ENCODE results near the gene HHIP.

HHIP gene

DNA sequence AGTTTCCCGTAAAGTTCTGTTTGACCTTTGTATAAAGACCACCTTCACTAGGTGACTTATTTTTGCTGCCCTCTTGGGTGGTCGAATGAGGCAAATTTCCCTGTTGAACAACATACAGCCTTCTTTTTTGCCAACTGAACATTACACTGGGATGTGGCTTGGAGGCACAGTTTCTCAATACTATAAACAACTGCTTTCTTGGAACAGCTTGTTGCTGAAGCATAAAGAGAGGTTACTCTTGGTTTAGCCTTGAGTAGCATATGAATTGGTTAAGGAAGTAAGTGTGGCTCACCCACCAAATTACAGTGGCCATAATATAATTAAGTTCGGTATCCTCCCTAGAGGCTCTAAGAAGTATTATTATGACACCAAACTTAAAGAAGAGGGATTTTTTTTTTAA is 40.0 kb downstream of the HHIP start:
- Histone ChIP-seq H3K4me1 (ENCODE audit: control insufficient read depth, insufficient read depth, low read length) (peaks cover 3% of the 10 kb centered on the region; the same call in 1 of the 2 replicates), H3K9me3 (ENCODE audit: control insufficient read depth, insufficient read depth, low read depth, low read length) (no peaks in the 10 kb centered on the region), H3K4me3 (ENCODE audit: low read depth, low read length) (no peak overlapping the region), H3K27ac (ENCODE audit: low read depth, low read length) (no peak overlapping the region), H3K9ac (ENCODE audit: low read length) (no peak overlapping the region), H3K36me3 (ENCODE audit: control insufficient read depth, insufficient read depth, low read length) (no peaks in the 10 kb centered on the region), H3K27me3 (ENCODE audit: control insufficient read depth, insufficient read depth, low read length) (no peaks in the 10 kb centered on the region)

DNA sequence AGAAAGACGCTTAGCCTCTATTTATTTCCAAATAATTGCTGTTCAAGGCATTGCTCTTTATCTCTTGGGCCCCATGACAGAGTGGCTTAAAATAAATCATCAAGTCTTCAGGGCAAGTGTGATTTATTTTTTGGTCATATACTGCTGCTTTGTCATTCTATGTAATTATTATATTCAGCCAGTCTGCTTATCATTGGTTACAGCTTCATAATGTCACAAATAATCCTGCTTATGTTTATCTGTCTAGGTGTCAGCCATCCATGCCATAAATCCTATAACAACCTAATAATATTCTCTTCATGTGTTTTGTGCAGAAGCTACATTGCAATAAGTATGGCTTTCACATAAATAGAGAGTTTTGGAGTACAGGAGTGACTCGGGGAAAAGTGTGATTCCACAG is 41.0 kb downstream of the HHIP start:
- Histone ChIP-seq H3K27ac (ENCODE audit: low read depth, low read length) (no peak overlapping the region), H3K4me3 (ENCODE audit: low read depth, low read length) (no peak overlapping the region), H3K27me3 (ENCODE audit: control insufficient read depth, insufficient read depth, low read length) (no peaks in the 10 kb centered on the region), H3K4me1 (ENCODE audit: control insufficient read depth, insufficient read depth, low read length) (peaks cover 3% of the 10 kb centered on the region; the same call in 1 of the 2 replicates), H3K36me3 (ENCODE audit: control insufficient read depth, insufficient read depth, low read length) (no peaks in the 10 kb centered on the region), H3K9ac (ENCODE audit: low read length) (no peak overlapping the region), H3K9me3 (ENCODE audit: control insufficient read depth, insufficient read depth, low read depth, low read length) (no peaks in the 10 kb centered on the region)

GRCh38 chr4:144687466-144687865 is 41.5 kb downstream of the HHIP start:
- no peak overlapping the region for H3K9ac ChIP-seq (ENCODE audit: low read length)
- no peak overlapping the region for H3K4me3 ChIP-seq (ENCODE audit: low read depth, low read length)
- no peaks in the 10 kb centered on the region for H3K9me3 ChIP-seq (ENCODE audit: control insufficient read depth, insufficient read depth, low read depth, low read length)

DNA sequence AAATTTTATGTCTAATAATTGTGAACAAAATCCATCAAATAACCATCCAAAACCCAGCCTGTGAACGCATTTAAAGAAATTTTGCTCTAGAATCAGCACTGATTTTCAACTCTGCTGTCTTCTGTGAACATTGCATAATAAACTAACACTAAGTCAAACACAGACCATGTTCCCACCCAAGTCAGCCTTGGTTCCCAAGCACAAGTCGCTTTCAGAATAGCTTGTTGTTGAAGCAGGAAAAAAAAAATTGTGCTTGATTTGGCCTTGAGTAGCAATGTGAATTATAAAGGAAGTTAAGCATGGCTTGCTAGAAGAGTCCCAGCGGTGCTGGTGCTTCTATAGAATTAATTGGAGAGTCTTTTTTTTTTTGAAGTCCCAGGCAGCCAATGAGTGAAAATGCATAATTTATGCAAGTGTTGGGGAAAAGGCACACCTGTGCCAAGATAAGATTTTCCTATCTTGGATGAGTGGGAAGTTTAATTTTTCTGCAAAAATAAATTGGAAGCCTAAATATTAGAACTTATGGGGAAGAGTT is 42.1 kb downstream of the HHIP start:
- H3K4me3 ChIP-seq (ENCODE audit: low read depth, low read length): no peak overlapping the region
- H3K9me3 ChIP-seq (ENCODE audit: control insufficient read depth, insufficient read depth, low read depth, low read length): no peaks in the 10 kb centered on the region

More at GRCh38 chr4:144687466-144687865, 41.5 kb downstream of the HHIP start:
- Histone ChIP-seq H3K36me3 (ENCODE audit: control insufficient read depth, insufficient read depth, low read length) (no peaks in the 10 kb centered on the region), H3K4me1 (ENCODE audit: control insufficient read depth, insufficient read depth, low read length) (peaks cover 3% of the 10 kb centered on the region; the same call in 1 of the 2 replicates), H3K27me3 (ENCODE audit: control insufficient read depth, insufficient read depth, low read length) (no peaks in the 10 kb centered on the region), H3K27ac (ENCODE audit: low read depth, low read length) (no peak overlapping the region)

DNA sequence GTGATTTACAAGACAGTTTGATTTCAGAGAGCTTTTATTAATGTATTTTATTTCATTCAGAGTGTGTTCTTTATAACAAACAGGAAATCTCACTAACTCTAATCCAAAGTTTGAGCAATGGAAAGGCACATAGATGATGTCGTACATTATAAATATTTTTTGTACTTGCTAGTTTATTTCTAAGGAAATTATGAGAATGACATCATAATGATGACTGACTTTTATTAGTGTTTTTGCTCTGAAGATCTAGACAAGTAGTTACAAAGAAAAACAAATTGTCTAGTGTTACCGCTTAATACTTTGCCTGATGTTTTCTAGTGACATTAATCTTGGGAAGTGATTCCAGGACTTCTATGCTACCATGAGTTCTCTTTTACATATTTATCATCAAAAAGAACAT is 43.2 kb downstream of the HHIP start:
- no peaks in the 10 kb centered on the region for H3K27me3 ChIP-seq (ENCODE audit: control insufficient read depth, insufficient read depth, low read length)
- no peaks in the 10 kb centered on the region for H3K36me3 ChIP-seq (ENCODE audit: control insufficient read depth, insufficient read depth, low read length)
- peaks cover 3% of the 10 kb centered on the region; the same call in 1 of the 2 replicates for H3K4me1 ChIP-seq (ENCODE audit: control insufficient read depth, insufficient read depth, low read length)
- H3K9ac ChIP-seq (ENCODE audit: low read length): no peak overlapping the region
- no peak overlapping the region for H3K4me3 ChIP-seq (ENCODE audit: low read depth, low read length)
- H3K27ac ChIP-seq (ENCODE audit: low read depth, low read length): no peak overlapping the region
- H3K9me3 ChIP-seq (ENCODE audit: control insufficient read depth, insufficient read depth, low read depth, low read length): no peaks in the 10 kb centered on the region

More for the DNA sequence above, 42.1 kb downstream of the HHIP start:
- H3K27me3 ChIP-seq (ENCODE audit: control insufficient read depth, insufficient read depth, low read length): no peaks in the 10 kb centered on the region
- H3K27ac ChIP-seq (ENCODE audit: low read depth, low read length): no peak overlapping the region
- peaks cover 3% of the 10 kb centered on the region; the same call in 1 of the 2 replicates for H3K4me1 ChIP-seq (ENCODE audit: control insufficient read depth, insufficient read depth, low read length)
- H3K9ac ChIP-seq (ENCODE audit: low read length): no peak overlapping the region
- H3K36me3 ChIP-seq (ENCODE audit: control insufficient read depth, insufficient read depth, low read length): no peaks in the 10 kb centered on the region

- H3K9me3 ChIP-seq (ENCODE audit: control insufficient read depth, insufficient read depth, low read depth, low read length): no peaks in the 10 kb centered on the region
- no peak overlapping the region for H3K27ac ChIP-seq (ENCODE audit: low read depth, low read length)
- H3K4me3 ChIP-seq (ENCODE audit: low read depth, low read length): no peak overlapping the region
- no peaks in the 10 kb centered on the region for H3K27me3 ChIP-seq (ENCODE audit: control insufficient read depth, insufficient read depth, low read length)
- no peaks in the 10 kb centered on the region for H3K36me3 ChIP-seq (ENCODE audit: control insufficient read depth, insufficient read depth, low read length)
- H3K4me1 ChIP-seq (ENCODE audit: control insufficient read depth, insufficient read depth, low read length): no peaks in the 10 kb centered on the region
- H3K9ac ChIP-seq (ENCODE audit: low read length): no peak overlapping the region
These were observed 49.8 kb downstream of the HHIP start for GRCh38 chr4:144695721-144696120.

DNA sequence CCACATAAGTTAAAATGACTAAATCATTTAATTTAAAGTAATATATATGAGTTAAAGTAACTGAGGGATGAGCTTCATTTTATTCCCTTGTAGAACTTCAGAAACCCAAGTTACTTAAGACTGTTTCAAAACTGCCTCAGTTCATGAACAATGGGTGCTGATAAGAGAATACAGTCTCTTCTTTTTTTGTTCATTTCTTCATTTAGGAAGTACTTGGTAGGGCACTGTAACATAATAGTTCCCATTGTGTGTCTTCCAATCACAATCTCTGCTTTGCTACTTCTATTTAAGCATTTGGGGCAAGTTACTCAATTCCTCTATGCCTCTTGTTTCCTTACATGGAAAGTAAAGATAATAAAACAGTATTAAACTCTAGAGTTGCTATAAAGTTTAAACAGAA is 50.4 kb downstream of the HHIP start:
- H3K36me3 ChIP-seq (ENCODE audit: control insufficient read depth, insufficient read depth, low read length): no peaks in the 10 kb centered on the region

DNA sequence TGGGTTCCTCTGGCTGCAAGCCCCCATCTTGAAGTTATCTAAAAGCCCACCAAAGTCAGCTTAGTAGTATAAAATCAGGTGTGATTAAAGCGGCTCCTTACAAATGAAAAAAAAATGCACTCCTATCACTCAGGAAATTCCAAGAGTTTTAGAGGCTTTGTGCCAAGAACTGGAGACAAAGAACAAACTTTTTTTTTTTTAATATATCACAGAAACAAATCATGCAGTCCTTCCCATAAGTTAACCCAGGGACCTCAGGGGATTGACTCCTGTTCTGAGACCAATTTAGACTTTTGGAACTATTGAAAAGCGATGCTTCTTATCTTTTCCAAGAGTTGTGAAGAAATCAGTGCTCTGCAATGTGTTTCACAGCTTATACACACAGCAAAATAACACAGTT is 53.6 kb downstream of the HHIP start:
- no peak overlapping the region for H3K27ac ChIP-seq (ENCODE audit: low read depth, low read length)
- H3K9me3 ChIP-seq (ENCODE audit: control insufficient read depth, insufficient read depth, low read depth, low read length): no peaks in the 10 kb centered on the region
- no peaks in the 10 kb centered on the region for H3K36me3 ChIP-seq (ENCODE audit: control insufficient read depth, insufficient read depth, low read length)
- no peak overlapping the region for H3K9ac ChIP-seq (ENCODE audit: low read length)
- no peaks in the 10 kb centered on the region for H3K4me1 ChIP-seq (ENCODE audit: control insufficient read depth, insufficient read depth, low read length)
- no peak overlapping the region for H3K4me3 ChIP-seq (ENCODE audit: low read depth, low read length)
- no peaks in the 10 kb centered on the region for H3K27me3 ChIP-seq (ENCODE audit: control insufficient read depth, insufficient read depth, low read length)

More for the DNA sequence above, 50.4 kb downstream of the HHIP start:
- no peaks in the 10 kb centered on the region for H3K9me3 ChIP-seq (ENCODE audit: control insufficient read depth, insufficient read depth, low read depth, low read length)
- no peaks in the 10 kb centered on the region for H3K4me1 ChIP-seq (ENCODE audit: control insufficient read depth, insufficient read depth, low read length)
- no peak overlapping the region for H3K9ac ChIP-seq (ENCODE audit: low read length)
- H3K4me3 ChIP-seq (ENCODE audit: low read depth, low read length): no peak overlapping the region
- no peak overlapping the region for H3K27ac ChIP-seq (ENCODE audit: low read depth, low read length)
- no peaks in the 10 kb centered on the region for H3K27me3 ChIP-seq (ENCODE audit: control insufficient read depth, insufficient read depth, low read length)

GRCh38 chr4:144701683-144702233 is 55.8 kb downstream of the HHIP start:
- H3K9me3 ChIP-seq (ENCODE audit: control insufficient read depth, insufficient read depth, low read depth, low read length): no peaks in the 10 kb centered on the region
- H3K36me3 ChIP-seq (ENCODE audit: control insufficient read depth, insufficient read depth, low read length): no peaks in the 10 kb centered on the region
- H3K9ac ChIP-seq (ENCODE audit: low read length): no peak overlapping the region
- no peaks in the 10 kb centered on the region for H3K27me3 ChIP-seq (ENCODE audit: control insufficient read depth, insufficient read depth, low read length)
- no peak overlapping the region for H3K27ac ChIP-seq (ENCODE audit: low read depth, low read length)
- peaks cover 3% of the 10 kb centered on the region; the same call in 1 of the 2 replicates for H3K4me1 ChIP-seq (ENCODE audit: control insufficient read depth, insufficient read depth, low read length)
- H3K4me3 ChIP-seq (ENCODE audit: low read depth, low read length): no peak overlapping the region

- H3K27me3 ChIP-seq (ENCODE audit: control insufficient read depth, insufficient read depth, low read length): no peaks in the 10 kb centered on the region
- no peak overlapping the region for H3K27ac ChIP-seq (ENCODE audit: low read depth, low read length)
- H3K9ac ChIP-seq (ENCODE audit: low read length): no peak overlapping the region
- H3K4me3 ChIP-seq (ENCODE audit: low read depth, low read length): no peak overlapping the region
- no peaks in the 10 kb centered on the region for H3K36me3 ChIP-seq (ENCODE audit: control insufficient read depth, insufficient read depth, low read length)
- H3K9me3 ChIP-seq (ENCODE audit: control insufficient read depth, insufficient read depth, low read depth, low read length): no peaks in the 10 kb centered on the region
- peaks cover 3% of the 10 kb centered on the region; the same call in 1 of the 2 replicates for H3K4me1 ChIP-seq (ENCODE audit: control insufficient read depth, insufficient read depth, low read length)
These were observed 57.5 kb downstream of the HHIP start for GRCh38 chr4:144703494-144703893.

DNA sequence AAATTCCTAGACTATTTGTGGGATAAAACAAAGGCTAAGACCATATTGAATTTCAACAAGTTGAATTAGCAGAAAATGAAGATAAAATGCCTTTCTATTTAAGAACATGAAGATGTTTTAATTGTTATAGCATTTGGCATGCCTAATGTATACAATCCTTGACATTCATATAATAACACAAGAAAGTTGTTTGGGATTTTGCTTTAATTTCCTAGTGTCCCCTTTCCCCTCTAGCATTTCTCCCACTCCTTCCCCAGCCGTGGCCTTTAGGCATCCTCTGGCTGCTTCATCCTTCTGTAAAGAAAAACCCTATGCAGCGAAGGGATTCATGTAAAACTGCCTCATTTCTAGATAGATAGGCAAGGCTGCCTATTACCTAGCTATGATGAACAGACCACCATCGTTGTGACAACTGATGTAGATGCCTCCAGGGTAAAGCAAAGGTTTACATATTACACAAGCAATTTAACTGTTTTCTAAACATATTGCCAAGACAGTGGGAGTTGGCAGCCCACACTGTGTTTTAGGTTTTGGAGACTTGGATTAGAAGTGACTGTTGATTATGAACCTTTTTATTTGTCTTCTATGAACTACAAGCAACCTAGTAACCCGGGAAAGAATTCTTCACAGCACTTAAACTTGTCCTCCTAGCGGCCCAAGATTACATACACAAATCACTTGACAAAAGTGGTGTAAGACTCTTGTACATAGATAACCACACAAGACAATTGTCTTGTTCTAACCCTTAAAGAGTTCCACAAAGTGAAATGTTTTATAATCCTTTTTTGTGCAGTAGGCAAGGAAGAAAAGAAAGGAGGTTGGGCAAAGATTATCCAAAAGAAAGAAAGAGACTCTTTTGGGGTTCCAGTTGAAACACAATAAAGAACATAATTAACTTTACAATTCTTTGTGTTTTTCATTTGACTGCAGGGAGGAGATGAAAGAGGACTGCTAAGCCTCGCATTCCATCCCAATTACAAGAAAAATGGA is 59.9 kb downstream of the HHIP start:
- H3K4me1 ChIP-seq (ENCODE audit: control insufficient read depth, insufficient read depth, low read length): peaks cover 3% of the 10 kb centered on the region; the same call in 1 of the 2 replicates
- H3K27me3 ChIP-seq (ENCODE audit: control insufficient read depth, insufficient read depth, low read length): no peaks in the 10 kb centered on the region
- no peak overlapping the region for H3K9ac ChIP-seq (ENCODE audit: low read length)
- H3K9me3 ChIP-seq (ENCODE audit: control insufficient read depth, insufficient read depth, low read depth, low read length): no peaks in the 10 kb centered on the region
- H3K36me3 ChIP-seq (ENCODE audit: control insufficient read depth, insufficient read depth, low read length): no peaks in the 10 kb centered on the region
- H3K27ac ChIP-seq (ENCODE audit: low read depth, low read length): no peak overlapping the region
- no peak overlapping the region for H3K4me3 ChIP-seq (ENCODE audit: low read depth, low read length)
